ENCODE results near the gene EXD3. TPM values are rescaled to one million over a fixed set of nuclear protein-coding genes. Genes with fewer than 3 reads are reported as not detected.

Gene EXD3
- total and polyA plus RNA-seq, 2 of the 4 experiments (the other 2 are of a cell fraction) = 1.1 to 7.4 TPM

GRCh38 chr9:137444106-137444790, 21.3 kb upstream of the EXD3 start:
- intact Hi-C loops (cut with micrococcal nuclease) = loop anchor here (2.0 kb wide), 2 partner anchors 149 to 157 kb away; no protein-coding TSS in a partner anchor
- DNase-seq (no peak), ATAC-seq (ENCODE audit: low read depth) (no peak)
- Histone ChIP-seq H3K79me1 (ENCODE audit: low read depth in 1 of 2, low read length in 2 of 2) (no peaks in the 10 kb centered on the region), H2BK15ac (ENCODE audit: low read depth, low read length) (no peak overlapping the region), H3K56ac (ENCODE audit: extremely low read depth, insufficient read depth, low read length) (no peak overlapping the region), H3K4me1 (ENCODE audit: control insufficient read depth, insufficient read depth, low read length) (peaks cover 2% of the 10 kb centered on the region; the same call in 1 of the 2 replicates), H3K9me3 (ENCODE audit: control insufficient read depth, insufficient read depth, low read length) (no peaks in the 10 kb centered on the region), H3K4ac (ENCODE audit: low read depth, low read length) (no peak overlapping the region), H2BK5ac (ENCODE audit: low read depth, low read length, poor library complexity, severe bottlenecking) (no peak overlapping the region), H3K14ac (replicated peaks; ENCODE audit: low read depth, low read length) (no peak overlapping the region), H3K36me3 (ENCODE audit: control insufficient read depth, insufficient read depth, low read length) (peaks cover 11% of the 10 kb centered on the region), H2BK20ac (ENCODE audit: low read depth, low read length) (no peak overlapping the region), H4K20me1 (ENCODE audit: insufficient read depth, low read length) (peaks cover 4% of the 10 kb centered on the region; the same call in 1 of the 2 replicates), H4K8ac (ENCODE audit: low read depth in 2 of 2, low read length in 2 of 2) (no peak overlapping the region), H3K27ac (ENCODE audit: insufficient read depth, low read length) (no peak overlapping the region), H4K91ac (ENCODE audit: insufficient read depth, low read depth, low read length) (no peak overlapping the region), H2AK5ac (ENCODE audit: low read depth, low read length) (no peak overlapping the region), H2AFZ (replicated peaks; ENCODE audit: low read length, poor library complexity) (no peak overlapping the region), H3K23ac (ENCODE audit: low read depth, low read length) (no peak overlapping the region), H3K9me1 (ENCODE audit: insufficient read depth, low read length) (no peaks in the 10 kb centered on the region), H2AK9ac (replicated peaks; ENCODE audit: low read depth, low read length, poor library complexity) (no peak overlapping the region), H4K5ac (ENCODE audit: low read depth, low read length) (no peak overlapping the region), H3K27me3 (ENCODE audit: control insufficient read depth, insufficient read depth, low read length) (peaks cover 3% of the 10 kb centered on the region; the same call in 1 of the 2 replicates), H3K9ac (ENCODE audit: low read depth, low read length) (no peak overlapping the region), H3K18ac (ENCODE audit: low read depth, low read length) (no peak overlapping the region), H3K4me3 (ENCODE audit: insufficient read depth, low read depth, low read length) (no peak overlapping the region), H2BK120ac (ENCODE audit: low read depth, low read length) (no peak overlapping the region), H3K4me2 (ENCODE audit: low read depth, low read length) (no peak overlapping the region)
- in situ Hi-C loops (cut with MboI; ENCODE audit: low sequenced_read_pairs) = no loop called here
- WGBS, 2 experiments (ENCODE audit: extremely low coverage in 2 of 2, insufficient read length in 1 of 2) = 86% methylated on average over 4 of the region's 14 CpGs; no CpG with 5 or more reads in 1 of the 2 experiments
- no TSS peak for BruUV-seq (replicated peaks)
- POLR2A ChIA-PET (ENCODE audit: unreplicated experiment) = no interaction called here
- no peak for TF ChIP-seq RAD21 (IDR thresholded peaks at IDR 0.05; ENCODE audit: low read length)
- TF ChIP-seq USF2 (IDR thresholded peaks at IDR 0.05; ENCODE audit: low read depth, low read length) = no peak
- no peak for TF ChIP-seq CTCF (conservative IDR thresholded peaks at IDR 0.05; ENCODE audit: low read depth, low read length)
- no peak for TF ChIP-seq CEBPB (IDR thresholded peaks at IDR 0.05; ENCODE audit: low read depth, low read length)
- TF ChIP-seq SMC3 (IDR thresholded peaks at IDR 0.05; ENCODE audit: low read depth, low read length) = no peak
- no peak for TF ChIP-seq MXI1 (IDR thresholded peaks at IDR 0.05; ENCODE audit: borderline replicate concordance, low read depth, low read length)
- TF ChIP-seq FOS (IDR thresholded peaks at IDR 0.05; ENCODE audit: low read depth, low read length) = no peak
- TF ChIP-seq RCOR1 (IDR thresholded peaks at IDR 0.05; ENCODE audit: insufficient replicate concordance, low read length) = no peak
- no peak for TF ChIP-seq MAFK (IDR thresholded peaks at IDR 0.05; ENCODE audit: low read depth, low read length)
- TF ChIP-seq, protein P1, sequence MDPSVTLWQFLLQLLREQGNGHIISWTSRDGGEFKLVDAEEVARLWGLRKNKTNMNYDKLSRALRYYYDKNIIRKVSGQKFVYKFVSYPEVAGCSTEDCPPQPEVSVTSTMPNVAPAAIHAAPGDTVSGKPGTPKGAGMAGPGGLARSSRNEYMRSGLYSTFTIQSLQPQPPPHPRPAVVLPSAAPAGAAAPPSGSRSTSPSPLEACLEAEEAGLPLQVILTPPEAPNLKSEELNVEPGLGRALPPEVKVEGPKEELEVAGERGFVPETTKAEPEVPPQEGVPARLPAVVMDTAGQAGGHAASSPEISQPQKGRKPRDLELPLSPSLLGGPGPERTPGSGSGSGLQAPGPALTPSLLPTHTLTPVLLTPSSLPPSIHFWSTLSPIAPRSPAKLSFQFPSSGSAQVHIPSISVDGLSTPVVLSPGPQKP (IDR thresholded peaks at IDR 0.05; ENCODE audit: borderline replicate concordance, low read depth, low read length) = no peak
- no peak for TF ChIP-seq CHD1 (IDR thresholded peaks at IDR 0.05; ENCODE audit: low read depth, low read length)
- TF ChIP-seq BHLHE40 (IDR thresholded peaks at IDR 0.05; ENCODE audit: low read depth, low read length) = no peak
- no peak for TF ChIP-seq POLR2A (IDR thresholded peaks at IDR 0.05; ENCODE audit: low read depth, low read length)
- TF ChIP-seq RFX5 (IDR thresholded peaks at IDR 0.05; ENCODE audit: low read depth, low read length) = no peak
- TF ChIP-seq MAZ (IDR thresholded peaks at IDR 0.05; ENCODE audit: borderline replicate concordance, low read depth, low read length) = no peak
- TF ChIP-seq NFE2L2 (IDR thresholded peaks at IDR 0.05; ENCODE audit: low read depth, low read length) = no peak
- dilution Hi-C loops (cut with HindIII; ENCODE audit: low sequenced_read_pairs, unreplicated experiment) = no loop called here
- CTCF ChIA-PET = interaction anchor here (0.6 kb wide), 1 partner anchor 1238 kb away, joined by 3 read pairs; no protein-coding TSS in a partner anchor

All from IMR-90 (cell line).